Activated CD8-positive, alpha-beta T cell treated with anti-CD3 and anti-CD28 coated beads for 36 hours (primary cell): ENCODE measurements around the gene MTFP1. TPM values are rescaled to one million over a fixed set of nuclear protein-coding genes. Genes with fewer than 3 reads are reported as not detected.

Source experiments
- ATAC-seq: fragments of 200-7000 bp; cut with Tn5 transposase; one replicate; pipeline ENCODE4 v1.10.0; 2021; ENCODE audit warnings: mild to moderate bottlenecking, moderate library complexity
- CTCF ChIA-PET: fragments of 350-600 bp; sonication (Branson Sonifier 250); formaldehyde crosslinking; loops from one replicate; lab custom pipeline; 2021; ENCODE audit warnings: antibody characterized with exemption; lab: Charles Lee
- POLR2A ChIA-PET: fragments of 350-600 bp; sonication (Branson Sonifier 250); formaldehyde crosslinking; loops from one replicate; lab custom pipeline; 2021; ENCODE audit warnings: antibody characterized with exemption; lab: Charles Lee
- DNase-seq: peaks from one replicate; pipeline ENCODE4 v3.0.0-alpha.2; 2020
- H3K27ac Mint-ChIP-seq: one replicate; pipeline ENCODE4 v1.8.0; 2021; ENCODE audit warnings: mild to moderate bottlenecking, mixed read lengths
- H3K27me3 Mint-ChIP-seq: one replicate; pipeline ENCODE4 v1.8.0; 2021; ENCODE audit warnings: mixed read lengths
- H3K36me3 Mint-ChIP-seq: one replicate; pipeline ENCODE4 v1.8.0; 2021; ENCODE audit warnings: low read depth, mixed read lengths
- H3K4me1 Mint-ChIP-seq: one replicate; pipeline ENCODE4 v1.8.0; 2021; ENCODE audit warnings: low read depth, mixed read lengths
- H3K4me3 Mint-ChIP-seq: one replicate; pipeline ENCODE4 v1.8.0; 2021; ENCODE audit warnings: mild to moderate bottlenecking, moderate library complexity, mixed read lengths
- H3K9me3 Mint-ChIP-seq: one replicate; pipeline ENCODE4 v1.8.0; 2021; ENCODE audit warnings: mixed read lengths
- CTCF ChIP-seq: fragments of 200-600 bp; IDR thresholded peaks from one replicate; pipeline ENCODE4 v1.8.0; 2022; ENCODE audit warnings: antibody characterized with exemption, mild to moderate bottlenecking
- intact Hi-C: fragments of 100-400 bp; cut with micrococcal nuclease; formaldehyde crosslinking; loops from one replicate; pipeline ENCODE4 v1.10.0; 2022
- total RNA-seq, 2 experiments: library from RNA; stranded (reverse); gene quantifications; one replicate each; pipeline ENCODE4 v1.2.3, GENCODE V29; 2021

MTFP1 gene
- total RNA-seq, 2 experiments from 2014 or later = 89.8 to 93.8 TPM

- peak; percentile 90 for DNase-seq
- POLR2A ChIA-PET = interaction anchor here (0.6 to 2.8 kb wide), 7 partner anchors 19 to 174 kb away, joined by 3 to 20 read pairs (median 3); no protein-coding TSS in a partner anchor
- Mint-ChIP-seq H3K36me3 (no peaks in the 10 kb centered on the region), H3K27ac (peak overlapping the region; percentile 93), H3K4me3 (no peak overlapping the region), H3K27me3 (no peaks in the 10 kb centered on the region), H3K4me1 (peaks cover 29% of the 10 kb centered on the region), H3K9me3 (no peaks in the 10 kb centered on the region)
- peak; percentile 75 for ATAC-seq
- intact Hi-C loops = loop anchor here (1.0 to 2.0 kb wide), 2 partner anchors 34 to 94 kb away; partner anchors contain the start of gene MTFP1
- peak; percentile 91 for TF ChIP-seq CTCF
- CTCF ChIA-PET = interaction anchor here (0.6 to 21.0 kb wide), 36 partner anchors 10 to 283 kb away, joined by 3 to 472 read pairs (median 5); partner anchors contain the start of genes CASTOR1, CCDC157, MTFP1 and SF3A1
Observed at GRCh38 chr22:30390974-30391691, 34.4 kb upstream of the MTFP1 start.

- Mint-ChIP-seq H3K9me3 (no peaks in the 10 kb centered on the region), H3K27ac (peak overlapping the region; percentile 76), H3K4me1 (peaks cover 33% of the 10 kb centered on the region), H3K27me3 (no peaks in the 10 kb centered on the region), H3K4me3 (peak overlapping the region; percentile 2), H3K36me3 (no peaks in the 10 kb centered on the region)
- CTCF ChIA-PET = interaction anchor here (0.8 to 21.0 kb wide), 13 partner anchors 9 to 285 kb away, joined by 3 to 472 read pairs (median 7); partner anchors contain the start of genes CASTOR1 and MTFP1
- no peak for ATAC-seq
- peak; percentile 47 for DNase-seq
- intact Hi-C loops = no loop called here
- no peak for TF ChIP-seq CTCF
- POLR2A ChIA-PET = interaction anchor here (0.9 to 2.8 kb wide), 9 partner anchors 12 to 130 kb away, joined by 3 to 20 read pairs (median 3); partner anchors contain the start of genes CASTOR1 and MTFP1
Observed at GRCh38 chr22:30392661-30393321, 32.8 kb upstream of the MTFP1 start.

- CTCF ChIA-PET = interaction anchor here (3.1 to 21.0 kb wide), 4 partner anchors 12 to 101 kb away, joined by 7 to 472 read pairs (median 78); partner anchors contain the start of genes CASTOR1 and MTFP1
- intact Hi-C loops = no loop called here
- TF ChIP-seq CTCF = no peak
- peaks cover 38% of the 10 kb centered on the region for H3K4me1 Mint-ChIP-seq
- H3K27ac Mint-ChIP-seq = no peak overlapping the region
- no peaks in the 10 kb centered on the region for H3K36me3 Mint-ChIP-seq
- H3K27me3 Mint-ChIP-seq = no peaks in the 10 kb centered on the region
- POLR2A ChIA-PET = interaction anchor here (1.4 kb wide), 2 partner anchors 58 to 104 kb away, joined by 3 to 5 read pairs; partner anchors contain the start of gene CASTOR1
- no peak for DNase-seq
- H3K4me3 Mint-ChIP-seq = no peak overlapping the region
- no peak for ATAC-seq
- H3K9me3 Mint-ChIP-seq = no peaks in the 10 kb centered on the region
Observed at GRCh38 chr22:30393322-30393680, 32.3 kb upstream of the MTFP1 start.

- intact Hi-C loops = no loop called here
- H3K27me3 Mint-ChIP-seq = no peaks in the 10 kb centered on the region
- H3K4me3 Mint-ChIP-seq = no peak overlapping the region
- no peak for ATAC-seq
- no peak overlapping the region for H3K27ac Mint-ChIP-seq
- peaks cover 44% of the 10 kb centered on the region for H3K4me1 Mint-ChIP-seq
- ChIA-PET CTCF (interaction anchor here (4.6 to 21.0 kb wide), 3 partner anchors 31 to 102 kb away, joined by 18 to 472 read pairs (median 138); partner anchors contain the start of genes CASTOR1 and MTFP1), POLR2A (interaction anchor here (1.0 to 1.4 kb wide), 2 partner anchors 33 to 105 kb away, joined by 4 to 5 read pairs; partner anchors contain the start of gene CASTOR1)
- DNase-seq = no peak
- H3K9me3 Mint-ChIP-seq = no peaks in the 10 kb centered on the region
- H3K36me3 Mint-ChIP-seq = no peaks in the 10 kb centered on the region
- no peak for TF ChIP-seq CTCF
Observed at GRCh38 chr22:30393885-30394284, 31.7 kb upstream of the MTFP1 start.
